Measurements from ENCODE around the gene TP53I11.
A peak's percentile ranks its signal among the peaks of the same experiment; 100 is the strongest.

The TP53I11 gene

GRCh38 chr11:44938066-44938691 lies 12.5 kb downstream of the TP53I11 start:
- DNase-seq, result no peak

GRCh38 chr11:44936951-44937543 lies 13.6 kb downstream of the TP53I11 start:
- DNase-seq, result peak; percentile 32

GRCh38 chr11:44936525-44936924 lies 14.2 kb downstream of the TP53I11 start:
- peak; percentile 77 for DNase-seq

- DNase-seq, result no peak
Observed at GRCh38 chr11:44934735-44935250, 15.9 kb downstream of the TP53I11 start.

GRCh38 chr11:44934110-44934509 lies 16.6 kb downstream of the TP53I11 start:
- no peak for DNase-seq

- no peak for DNase-seq
Observed at GRCh38 chr11:44931466-44931865, 19.2 kb downstream of the TP53I11 start.

GRCh38 chr11:44930588-44931302 lies 19.9 kb downstream of the TP53I11 start:
- no peak for DNase-seq

GRCh38 chr11:44928816-44929215 lies 21.9 kb downstream of the TP53I11 start:
- no peak for DNase-seq

GRCh38 chr11:44928144-44928543 lies 22.5 kb downstream of the TP53I11 start:
- DNase-seq, result no peak

GRCh38 chr11:44927174-44927661 lies 23.5 kb downstream of the TP53I11 start:
- peak; percentile 89 for DNase-seq

GRCh38 chr11:44926036-44926435 lies 24.6 kb downstream of the TP53I11 start:
- no peak for DNase-seq

GRCh38 chr11:44923806-44924205 lies 26.9 kb downstream of the TP53I11 start:
- DNase-seq, result no peak

- DNase-seq, result no peak
Observed at GRCh38 chr11:44923115-44923514, 27.6 kb downstream of the TP53I11 start.

- DNase-seq, result no peak
Observed at GRCh38 chr11:44920451-44920850, 30.2 kb downstream of the TP53I11 start.

GRCh38 chr11:44917741-44918140 lies 32.9 kb downstream of the TP53I11 start:
- no peak for DNase-seq

GRCh38 chr11:44916801-44917385 lies 33.8 kb downstream of the TP53I11 start:
- DNase-seq, result peak; percentile 14

GRCh38 chr11:44916331-44916730 lies 34.4 kb downstream of the TP53I11 start:
- no peak for DNase-seq

- DNase-seq, result no peak
Observed at GRCh38 chr11:44915621-44916020, 35.1 kb downstream of the TP53I11 start.

- no peak for DNase-seq
Observed at GRCh38 chr11:44915004-44915403, 35.7 kb downstream of the TP53I11 start.

GRCh38 chr11:44914105-44914504 lies 36.6 kb downstream of the TP53I11 start:
- DNase-seq, result no peak

GRCh38 chr11:44913502-44913901 lies 37.2 kb downstream of the TP53I11 start:
- DNase-seq, result no peak

- no peak for DNase-seq
Observed at GRCh38 chr11:44912270-44912987, 38.3 kb downstream of the TP53I11 start.

Measured in DMS53 (cell line).